HepG2 (cell line): ENCODE data around the gene HSPA1A. TPM values are rescaled to one million over a fixed set of nuclear protein-coding genes. Genes with fewer than 3 reads are reported as not detected.
A peak's percentile ranks its signal among the peaks of the same experiment; 100 is the strongest.

Experiments
- FOXM1 ChIP-seq: sonication (generic); formaldehyde crosslinking; IDR thresholded peaks from 2 replicates; pipeline ENCODE4 v1.5.0; 2020; ENCODE audit warnings: missing genetic modification reagents
- GATAD2A ChIP-seq: IDR thresholded peaks from 2 replicates; pipeline ENCODE4 v1.6.1; 2016
- MTA3 ChIP-seq: sonication (generic); formaldehyde crosslinking; IDR thresholded peaks from 2 replicates; pipeline ENCODE4 v1.4.0; 2020; ENCODE audit warnings: missing genetic modification reagents
- MYNN ChIP-seq: sonication (generic); formaldehyde crosslinking; IDR thresholded peaks from 2 replicates; pipeline ENCODE4 v1.4.0; 2020; ENCODE audit warnings: mild to moderate bottlenecking, low read depth, missing genetic modification reagents
- TBX2 ChIP-seq: sonication (generic); formaldehyde crosslinking; IDR thresholded peaks from 2 replicates; pipeline ENCODE4 v1.5.0; 2020; ENCODE audit warnings: missing genetic modification reagents, mild to moderate bottlenecking, borderline replicate concordance
- ZC3H4 ChIP-seq: sonication (generic); formaldehyde crosslinking; IDR thresholded peaks from 2 replicates; pipeline ENCODE4 v1.4.0; 2020; ENCODE audit warnings: missing genetic modification reagents, borderline replicate concordance
- ZFY ChIP-seq: sonication (generic); formaldehyde crosslinking; IDR thresholded peaks from 2 replicates; pipeline ENCODE4 v1.4.0; 2020; ENCODE audit warnings: missing genetic modification reagents
- ZMAT3 ChIP-seq: sonication (generic); formaldehyde crosslinking; conservative IDR thresholded peaks from 2 replicates; pipeline ENCODE4 v1.7.0; 2021; ENCODE audit warnings: missing genetic modification reagents
- ZMYM3 ChIP-seq: sonication (generic); formaldehyde crosslinking; IDR thresholded peaks from 2 replicates; pipeline ENCODE4 v1.5.1; 2020; ENCODE audit warnings: mild to moderate bottlenecking, missing genetic modification reagents
- ZNF180 ChIP-seq: sonication (generic); formaldehyde crosslinking; IDR thresholded peaks from 2 replicates; pipeline ENCODE4 v1.4.0; 2020; ENCODE audit warnings: low read depth, missing genetic modification reagents, borderline replicate concordance
- ZNF225 ChIP-seq: sonication (generic); formaldehyde crosslinking; IDR thresholded peaks from 2 replicates; pipeline ENCODE4 v1.4.0; 2020; ENCODE audit warnings: mild to moderate bottlenecking, missing genetic modification reagents
- ZNF350 ChIP-seq: sonication (generic); formaldehyde crosslinking; IDR thresholded peaks from 2 replicates; pipeline ENCODE4 v1.4.0; 2020; ENCODE audit warnings: mild to moderate bottlenecking, low read depth, missing genetic modification reagents, borderline replicate concordance
- ZNF441 ChIP-seq: sonication (generic); formaldehyde crosslinking; IDR thresholded peaks from 2 replicates; pipeline ENCODE4 v1.7.0; 2021; ENCODE audit warnings: missing genetic modification reagents, borderline replicate concordance
- ZNF572 ChIP-seq: sonication (generic); formaldehyde crosslinking; IDR thresholded peaks from 2 replicates; pipeline ENCODE4 v1.5.1; 2020; ENCODE audit warnings: mild to moderate bottlenecking, missing genetic modification reagents
- polyA plus RNA-seq, 8 experiments: library from polyadenylated mRNA; depleted of rRNA in 3 of 8; stranded (reverse) in 7 of 8; unstranded in 1 of 8; fragments of >200 nt; fragmentation: Illumina TruSeq in 4 of 8; extraction: Trizol in 4 of 8; gene quantifications; 2 replicates each; pipeline versions ENCODE4 v1.2.1 to v1.2.3, GENCODE V29; 2011 to 2016; ENCODE audit warnings: low read depth in 4 of 8, missing spikeins in 1 of 8, mixed read lengths in 1 of 8; ENCODE audit not compliant: insufficient read depth in 1 of 8
- total RNA-seq, 5 experiments: library from RNA; depleted of rRNA; stranded (reverse); fragments of >200 nt; fragmentation: Illumina TruSeq; extraction: Trizol; gene quantifications; 2 replicates each; pipeline ENCODE4 v1.2.3, GENCODE V29; 2016; ENCODE audit warnings: low read depth in 1 of 5
- TF ChIP-seq, protein P1 (sequence below): sonication (generic); formaldehyde crosslinking; IDR thresholded peaks from 2 replicates; pipeline ENCODE4 v1.4.0; 2020; ENCODE audit warnings: mild to moderate bottlenecking, missing genetic modification reagents
- TF ChIP-seq, protein P2 (sequence below): sonication (generic); formaldehyde crosslinking; IDR thresholded peaks from 2 replicates; pipeline ENCODE4 v1.9.0; 2021; ENCODE audit warnings: mild to moderate bottlenecking, missing genetic modification reagents
- TF ChIP-seq, protein P3 (sequence below): sonication (generic); formaldehyde crosslinking; IDR thresholded peaks from 2 replicates; pipeline ENCODE4 v1.5.0; 2020; ENCODE audit warnings: missing genetic modification reagents
- TF ChIP-seq, protein P4 (sequence below): sonication (generic); formaldehyde crosslinking; IDR thresholded peaks from 2 replicates; pipeline ENCODE4 v1.5.0; 2020; ENCODE audit warnings: missing genetic modification reagents
- TF ChIP-seq, protein P5 (sequence below): sonication (generic); formaldehyde crosslinking; IDR thresholded peaks from 2 replicates; pipeline ENCODE4 v1.5.0; 2020; ENCODE audit warnings: missing genetic modification reagents

Gene HSPA1A
- total and polyA plus RNA-seq, 2 of the 13 experiments (the other 11 are each of a cell fraction or from before 2014, with no cell fraction given), result 44.5 to 85.0 TPM

DNA sequence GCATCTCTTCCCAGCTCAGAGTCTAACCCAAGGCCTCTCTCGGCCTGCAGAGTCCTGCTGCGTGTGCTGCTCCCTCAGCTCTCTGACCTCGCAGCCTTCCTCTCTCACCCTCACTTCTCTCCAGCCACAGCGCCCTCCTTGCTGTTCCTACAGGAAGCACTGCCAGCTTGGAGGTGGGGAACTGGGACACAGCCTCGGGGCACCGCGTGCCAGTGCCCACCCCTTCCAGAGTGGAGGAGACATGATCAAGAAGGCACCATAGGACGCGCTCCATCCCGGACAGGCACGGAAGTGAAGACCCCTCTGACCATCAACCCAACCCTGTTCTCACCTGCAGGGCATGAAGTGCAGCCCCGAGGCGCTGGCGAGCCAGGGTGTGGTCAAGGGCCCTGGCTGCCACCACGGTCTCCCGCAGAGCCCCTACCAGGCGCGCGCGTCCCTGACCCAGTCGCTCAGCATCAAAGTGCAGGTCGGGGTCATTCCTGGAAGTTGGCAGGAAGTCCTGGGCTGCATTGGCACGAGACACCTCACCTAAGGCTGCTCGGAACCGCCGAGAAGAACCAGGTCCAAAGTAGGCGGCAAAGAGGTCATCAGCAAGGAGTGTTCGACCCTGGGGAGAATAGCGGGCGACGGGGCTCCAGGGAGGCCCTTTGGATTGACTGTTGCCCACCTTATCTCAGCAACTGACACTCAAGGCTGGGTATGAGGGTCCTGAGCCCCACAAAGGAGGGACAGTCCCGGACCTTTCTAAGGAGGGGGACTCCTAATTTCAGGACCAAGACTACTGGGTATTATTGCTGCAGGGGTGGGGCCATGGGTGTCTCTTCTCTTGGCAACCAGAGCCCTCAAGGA is 39.5 kb upstream of the HSPA1A start (continued):
- TF ChIP-seq ZMAT3 (CRISPR knock-in tag), result no peak
- no peak for TF ChIP-seq MYNN
- peak; percentile 88; the same call in 1 of the 2 replicates for TF ChIP-seq ZNF572 (CRISPR knock-in tag)
- no peak for TF ChIP-seq ZC3H4 (CRISPR knock-in tag)
- TF ChIP-seq, protein P1, sequence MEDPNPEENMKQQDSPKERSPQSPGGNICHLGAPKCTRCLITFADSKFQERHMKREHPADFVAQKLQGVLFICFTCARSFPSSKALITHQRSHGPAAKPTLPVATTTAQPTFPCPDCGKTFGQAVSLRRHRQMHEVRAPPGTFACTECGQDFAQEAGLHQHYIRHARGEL (CRISPR knock-in tag), result 0 out of 2 replicates have a peak, but pooled peaks have one; percentile 42
- no peak for TF ChIP-seq ZNF225
- no peak for TF ChIP-seq MTA3 (CRISPR knock-in tag)
- peak; percentile 47; the same call in 1 of the 2 replicates for TF ChIP-seq ZFY
- TF ChIP-seq, protein P2, sequence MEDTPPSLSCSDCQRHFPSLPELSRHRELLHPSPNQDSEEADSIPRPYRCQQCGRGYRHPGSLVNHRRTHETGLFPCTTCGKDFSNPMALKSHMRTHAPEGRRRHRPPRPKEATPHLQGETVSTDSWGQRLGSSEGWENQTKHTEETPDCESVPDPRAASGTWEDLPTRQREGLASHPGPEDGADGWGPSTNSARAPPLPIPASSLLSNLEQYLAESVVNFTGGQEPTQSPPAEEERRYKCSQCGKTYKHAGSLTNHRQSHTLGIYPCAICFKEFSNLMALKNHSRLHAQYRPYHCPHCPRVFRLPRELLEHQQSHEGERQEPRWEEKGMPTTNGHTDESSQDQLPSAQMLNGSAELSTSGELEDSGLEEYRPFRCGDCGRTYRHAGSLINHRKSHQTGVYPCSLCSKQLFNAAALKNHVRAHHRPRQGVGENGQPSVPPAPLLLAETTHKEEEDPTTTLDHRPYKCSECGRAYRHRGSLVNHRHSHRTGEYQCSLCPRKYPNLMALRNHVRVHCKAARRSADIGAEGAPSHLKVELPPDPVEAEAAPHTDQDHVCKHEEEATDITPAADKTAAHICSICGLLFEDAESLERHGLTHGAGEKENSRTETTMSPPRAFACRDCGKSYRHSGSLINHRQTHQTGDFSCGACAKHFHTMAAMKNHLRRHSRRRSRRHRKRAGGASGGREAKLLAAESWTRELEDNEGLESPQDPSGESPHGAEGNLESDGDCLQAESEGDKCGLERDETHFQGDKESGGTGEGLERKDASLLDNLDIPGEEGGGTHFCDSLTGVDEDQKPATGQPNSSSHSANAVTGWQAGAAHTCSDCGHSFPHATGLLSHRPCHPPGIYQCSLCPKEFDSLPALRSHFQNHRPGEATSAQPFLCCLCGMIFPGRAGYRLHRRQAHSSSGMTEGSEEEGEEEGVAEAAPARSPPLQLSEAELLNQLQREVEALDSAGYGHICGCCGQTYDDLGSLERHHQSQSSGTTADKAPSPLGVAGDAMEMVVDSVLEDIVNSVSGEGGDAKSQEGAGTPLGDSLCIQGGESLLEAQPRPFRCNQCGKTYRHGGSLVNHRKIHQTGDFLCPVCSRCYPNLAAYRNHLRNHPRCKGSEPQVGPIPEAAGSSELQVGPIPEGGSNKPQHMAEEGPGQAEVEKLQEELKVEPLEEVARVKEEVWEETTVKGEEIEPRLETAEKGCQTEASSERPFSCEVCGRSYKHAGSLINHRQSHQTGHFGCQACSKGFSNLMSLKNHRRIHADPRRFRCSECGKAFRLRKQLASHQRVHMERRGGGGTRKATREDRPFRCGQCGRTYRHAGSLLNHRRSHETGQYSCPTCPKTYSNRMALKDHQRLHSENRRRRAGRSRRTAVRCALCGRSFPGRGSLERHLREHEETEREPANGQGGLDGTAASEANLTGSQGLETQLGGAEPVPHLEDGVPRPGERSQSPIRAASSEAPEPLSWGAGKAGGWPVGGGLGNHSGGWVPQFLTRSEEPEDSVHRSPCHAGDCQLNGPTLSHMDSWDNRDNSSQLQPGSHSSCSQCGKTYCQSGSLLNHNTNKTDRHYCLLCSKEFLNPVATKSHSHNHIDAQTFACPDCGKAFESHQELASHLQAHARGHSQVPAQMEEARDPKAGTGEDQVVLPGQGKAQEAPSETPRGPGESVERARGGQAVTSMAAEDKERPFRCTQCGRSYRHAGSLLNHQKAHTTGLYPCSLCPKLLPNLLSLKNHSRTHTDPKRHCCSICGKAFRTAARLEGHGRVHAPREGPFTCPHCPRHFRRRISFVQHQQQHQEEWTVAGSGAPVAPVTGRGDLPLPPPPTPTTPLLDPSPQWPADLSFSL (CRISPR knock-in tag), result no peak
- TF ChIP-seq, protein P3, sequence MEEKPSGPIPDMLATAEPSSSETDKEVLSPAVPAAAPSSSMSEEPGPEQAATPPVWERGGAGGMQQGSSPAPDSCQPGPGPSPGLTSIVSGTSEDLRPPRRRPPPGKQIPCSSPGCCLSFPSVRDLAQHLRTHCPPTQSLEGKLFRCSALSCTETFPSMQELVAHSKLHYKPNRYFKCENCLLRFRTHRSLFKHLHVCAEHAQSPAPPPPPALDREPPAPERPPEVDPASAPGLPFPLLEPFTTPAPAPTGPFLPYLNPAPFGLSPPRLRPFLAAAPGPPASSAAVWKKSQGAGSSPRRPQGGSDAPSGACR (CRISPR knock-in tag), result 0 out of 2 replicates have a peak, but pooled peaks have one; percentile 53
- no peak; the same call in 1 of the 2 replicates for TF ChIP-seq ZNF350 (CRISPR knock-in tag)
- TF ChIP-seq, protein P4, sequence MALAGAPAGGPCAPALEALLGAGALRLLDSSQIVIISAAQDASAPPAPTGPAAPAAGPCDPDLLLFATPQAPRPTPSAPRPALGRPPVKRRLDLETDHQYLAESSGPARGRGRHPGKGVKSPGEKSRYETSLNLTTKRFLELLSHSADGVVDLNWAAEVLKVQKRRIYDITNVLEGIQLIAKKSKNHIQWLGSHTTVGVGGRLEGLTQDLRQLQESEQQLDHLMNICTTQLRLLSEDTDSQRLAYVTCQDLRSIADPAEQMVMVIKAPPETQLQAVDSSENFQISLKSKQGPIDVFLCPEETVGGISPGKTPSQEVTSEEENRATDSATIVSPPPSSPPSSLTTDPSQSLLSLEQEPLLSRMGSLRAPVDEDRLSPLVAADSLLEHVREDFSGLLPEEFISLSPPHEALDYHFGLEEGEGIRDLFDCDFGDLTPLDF (CRISPR knock-in tag), result no peak
- no peak for TF ChIP-seq ZMYM3 (CRISPR knock-in tag)
- TF ChIP-seq, protein P5, sequence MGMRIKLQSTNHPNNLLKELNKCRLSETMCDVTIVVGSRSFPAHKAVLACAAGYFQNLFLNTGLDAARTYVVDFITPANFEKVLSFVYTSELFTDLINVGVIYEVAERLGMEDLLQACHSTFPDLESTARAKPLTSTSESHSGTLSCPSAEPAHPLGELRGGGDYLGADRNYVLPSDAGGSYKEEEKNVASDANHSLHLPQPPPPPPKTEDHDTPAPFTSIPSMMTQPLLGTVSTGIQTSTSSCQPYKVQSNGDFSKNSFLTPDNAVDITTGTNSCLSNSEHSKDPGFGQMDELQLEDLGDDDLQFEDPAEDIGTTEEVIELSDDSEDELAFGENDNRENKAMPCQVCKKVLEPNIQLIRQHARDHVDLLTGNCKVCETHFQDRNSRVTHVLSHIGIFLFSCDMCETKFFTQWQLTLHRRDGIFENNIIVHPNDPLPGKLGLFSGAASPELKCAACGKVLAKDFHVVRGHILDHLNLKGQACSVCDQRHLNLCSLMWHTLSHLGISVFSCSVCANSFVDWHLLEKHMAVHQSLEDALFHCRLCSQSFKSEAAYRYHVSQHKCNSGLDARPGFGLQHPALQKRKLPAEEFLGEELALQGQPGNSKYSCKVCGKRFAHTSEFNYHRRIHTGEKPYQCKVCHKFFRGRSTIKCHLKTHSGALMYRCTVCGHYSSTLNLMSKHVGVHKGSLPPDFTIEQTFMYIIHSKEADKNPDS (CRISPR knock-in tag), result no peak
- TF ChIP-seq ZNF441 (CRISPR knock-in tag), result no peak
- no peak for TF ChIP-seq FOXM1 (CRISPR knock-in tag)
- no peak for TF ChIP-seq ZNF180
- 0 out of 2 replicates have a peak, but pooled peaks have one; percentile 20 for TF ChIP-seq GATAD2A (CRISPR knock-in tag)
- peak; percentile 66 for TF ChIP-seq TBX2
